Hepatocyte (in vitro differentiated cells): Measurements from ENCODE around the gene SIX6.

Experiments used
- CTCF ChIP-seq: fragments of 200-600 bp; sonication (generic); IDR thresholded peaks from 2 replicates; pipeline ENCODE4 v1.5.1; 2016; ENCODE audit warnings: antibody characterized with exemption, mild to moderate bottlenecking; ENCODE audit not compliant: poor library complexity
- EZH2phosphoT487 ChIP-seq: fragments of 200-600 bp; sonication (generic); IDR thresholded peaks from one replicate; pipeline ENCODE4 v1.6.1; 2018; ENCODE audit warnings: antibody characterized with exemption, mild to moderate bottlenecking, low read depth, moderate library complexity; ENCODE audit not compliant: unreplicated experiment, severe bottlenecking

- TF ChIP-seq EZH2phosphoT487, result no peak
- peak; percentile 69 for TF ChIP-seq CTCF
Observed at GRCh38 chr14:60561845-60562746, 53.1 kb downstream of the SIX6 start.
